ENCODE measurements around the gene DIAPH2. TPM values are rescaled to one million over a fixed set of nuclear protein-coding genes. Genes with fewer than 3 reads are reported as not detected.

Gene DIAPH2
- total RNA-seq, 2 donors from 2014 or later, result 11.6 to 12.7 TPM

- DNase-seq (ENCODE audit: low spot score), result no peak
- no peak for TF ChIP-seq CTCF (IDR thresholded peaks at IDR 0.05)
- no peak overlapping the region for H3K27ac ChIP-seq
These were observed 702.4 kb downstream of the DIAPH2 start for GRCh38 chrX:97387004-97387403.

GRCh38 chrX:97389761-97390192, 705.1 kb downstream of the DIAPH2 start:
- DNase-seq (ENCODE audit: low spot score), result no peak
- no peaks in the 10 kb centered on the region for H3K27me3 ChIP-seq
- H3K4me1 ChIP-seq, result no peaks in the 10 kb centered on the region
- H3K4me3 ChIP-seq, result no peak overlapping the region
- H3K27ac ChIP-seq, result no peak overlapping the region
- H3K9me3 ChIP-seq, result no peaks in the 10 kb centered on the region
- H3K36me3 ChIP-seq, result no peaks in the 10 kb centered on the region
- no peak for TF ChIP-seq CTCF (IDR thresholded peaks at IDR 0.05)

More at GRCh38 chrX:97387004-97387403, 702.4 kb downstream of the DIAPH2 start:
- Histone ChIP-seq H3K36me3 (no peaks in the 10 kb centered on the region), H3K9me3 (no peaks in the 10 kb centered on the region), H3K4me3 (no peak overlapping the region), H3K27me3 (no peaks in the 10 kb centered on the region), H3K4me1 (no peaks in the 10 kb centered on the region)

- Histone ChIP-seq H3K4me1 (no peaks in the 10 kb centered on the region), H3K27me3 (no peaks in the 10 kb centered on the region), H3K27ac (no peak overlapping the region), H3K9me3 (no peaks in the 10 kb centered on the region), H3K4me3 (no peak overlapping the region), H3K36me3 (no peaks in the 10 kb centered on the region)
- TF ChIP-seq CTCF (IDR thresholded peaks at IDR 0.05), result no peak
- no peak for DNase-seq (ENCODE audit: low spot score)
These were observed 712.7 kb downstream of the DIAPH2 start for GRCh38 chrX:97397371-97397770.

- no peaks in the 10 kb centered on the region for H3K9me3 ChIP-seq
- H3K27me3 ChIP-seq, result no peaks in the 10 kb centered on the region
- no peak for TF ChIP-seq CTCF (IDR thresholded peaks at IDR 0.05)
- no peak overlapping the region for H3K4me3 ChIP-seq
- DNase-seq (ENCODE audit: low spot score), result no peak
- H3K27ac ChIP-seq, result no peak overlapping the region
- H3K4me1 ChIP-seq, result no peaks in the 10 kb centered on the region
- H3K36me3 ChIP-seq, result no peaks in the 10 kb centered on the region
These were observed 713.4 kb downstream of the DIAPH2 start for GRCh38 chrX:97398030-97398551.

GRCh38 chrX:97399400-97399799, 714.8 kb downstream of the DIAPH2 start:
- no peak for DNase-seq (ENCODE audit: low spot score)
- H3K27ac ChIP-seq, result no peak overlapping the region
- TF ChIP-seq CTCF (IDR thresholded peaks at IDR 0.05), result no peak
- H3K9me3 ChIP-seq, result no peaks in the 10 kb centered on the region
- H3K36me3 ChIP-seq, result no peaks in the 10 kb centered on the region
- H3K4me3 ChIP-seq, result no peak overlapping the region
- no peaks in the 10 kb centered on the region for H3K27me3 ChIP-seq
- H3K4me1 ChIP-seq, result no peaks in the 10 kb centered on the region

- Histone ChIP-seq H3K9me3 (no peaks in the 10 kb centered on the region), H3K4me3 (no peak overlapping the region), H3K27me3 (no peaks in the 10 kb centered on the region), H3K36me3 (no peaks in the 10 kb centered on the region), H3K27ac (no peak overlapping the region), H3K4me1 (no peaks in the 10 kb centered on the region)
- no peak for TF ChIP-seq CTCF (IDR thresholded peaks at IDR 0.05)
- no peak for DNase-seq (ENCODE audit: low spot score)
These were observed 715.9 kb downstream of the DIAPH2 start for GRCh38 chrX:97400492-97400891.
